GM12874 (cell line): ENCODE measurements around the gene ACYP2.

Experiments used
- TF ChIP-seq, protein P1 (sequence below): IDR thresholded peaks from 2 replicates; pipeline ENCODE4 v1.5.1; 2011; ENCODE audit warnings: low read depth, mild to moderate bottlenecking, control low read depth, low read length, moderate library complexity; ENCODE audit not compliant: insufficient read depth

Gene ACYP2

DNA sequence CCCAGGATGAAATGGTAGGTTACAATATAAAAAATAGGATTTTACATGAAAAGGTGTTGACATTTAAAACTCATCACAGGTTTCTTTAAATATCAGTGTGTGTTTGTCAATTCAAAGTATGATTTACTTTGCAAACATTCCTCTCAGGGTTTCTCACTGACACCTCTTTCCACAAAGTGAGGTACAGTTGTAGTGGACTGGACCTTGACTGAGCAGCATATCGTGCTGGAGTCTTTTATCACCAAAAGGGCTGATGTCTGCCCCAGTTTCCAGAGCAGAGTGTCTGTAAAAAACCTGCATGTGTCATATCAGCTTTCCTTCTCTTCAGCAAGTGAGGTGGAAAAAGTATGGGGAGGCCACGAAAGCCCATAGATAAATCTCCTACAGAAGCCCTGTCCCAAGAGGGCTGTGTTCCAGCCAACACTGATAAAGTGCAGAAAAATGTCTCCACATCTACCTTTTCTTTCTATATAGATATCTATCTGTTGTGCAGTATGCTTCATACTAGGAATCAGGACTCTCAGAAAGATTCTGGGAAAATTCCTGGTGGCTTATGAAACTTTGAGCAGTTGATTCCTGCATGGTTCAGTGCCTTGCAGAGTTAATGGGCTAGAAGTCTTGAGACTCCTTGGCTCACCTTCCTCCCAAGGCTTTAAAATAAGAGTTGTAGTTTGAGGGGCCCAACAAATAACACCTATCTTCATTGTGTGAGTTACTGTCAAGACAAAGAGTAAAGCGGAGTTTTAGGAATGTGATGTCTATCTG, 6.9 kb downstream of the ACYP2 start:
- TF ChIP-seq, protein P1, sequence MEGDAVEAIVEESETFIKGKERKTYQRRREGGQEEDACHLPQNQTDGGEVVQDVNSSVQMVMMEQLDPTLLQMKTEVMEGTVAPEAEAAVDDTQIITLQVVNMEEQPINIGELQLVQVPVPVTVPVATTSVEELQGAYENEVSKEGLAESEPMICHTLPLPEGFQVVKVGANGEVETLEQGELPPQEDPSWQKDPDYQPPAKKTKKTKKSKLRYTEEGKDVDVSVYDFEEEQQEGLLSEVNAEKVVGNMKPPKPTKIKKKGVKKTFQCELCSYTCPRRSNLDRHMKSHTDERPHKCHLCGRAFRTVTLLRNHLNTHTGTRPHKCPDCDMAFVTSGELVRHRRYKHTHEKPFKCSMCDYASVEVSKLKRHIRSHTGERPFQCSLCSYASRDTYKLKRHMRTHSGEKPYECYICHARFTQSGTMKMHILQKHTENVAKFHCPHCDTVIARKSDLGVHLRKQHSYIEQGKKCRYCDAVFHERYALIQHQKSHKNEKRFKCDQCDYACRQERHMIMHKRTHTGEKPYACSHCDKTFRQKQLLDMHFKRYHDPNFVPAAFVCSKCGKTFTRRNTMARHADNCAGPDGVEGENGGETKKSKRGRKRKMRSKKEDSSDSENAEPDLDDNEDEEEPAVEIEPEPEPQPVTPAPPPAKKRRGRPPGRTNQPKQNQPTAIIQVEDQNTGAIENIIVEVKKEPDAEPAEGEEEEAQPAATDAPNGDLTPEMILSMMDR = no peak

DNA sequence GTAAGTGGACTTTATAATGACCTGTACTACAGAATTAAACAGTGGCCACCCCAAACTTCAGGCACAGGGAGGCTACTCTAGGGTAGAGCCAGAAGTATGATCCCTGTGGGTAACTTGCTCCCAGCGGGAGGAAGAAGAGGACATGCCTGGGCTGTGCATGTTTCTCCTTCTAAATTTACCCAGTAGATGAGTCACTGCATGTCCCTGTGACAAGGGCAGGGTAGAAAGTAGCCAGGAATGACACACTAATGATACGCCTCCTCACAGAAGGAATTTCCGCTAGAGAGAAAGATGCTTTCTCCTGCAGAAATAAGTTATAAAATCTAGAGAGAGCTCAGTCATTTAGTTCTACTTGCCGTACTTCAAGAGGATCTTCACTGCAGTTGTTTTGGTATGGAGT, 7.5 kb downstream of the ACYP2 start:
- TF ChIP-seq, protein P1 = no peak

DNA sequence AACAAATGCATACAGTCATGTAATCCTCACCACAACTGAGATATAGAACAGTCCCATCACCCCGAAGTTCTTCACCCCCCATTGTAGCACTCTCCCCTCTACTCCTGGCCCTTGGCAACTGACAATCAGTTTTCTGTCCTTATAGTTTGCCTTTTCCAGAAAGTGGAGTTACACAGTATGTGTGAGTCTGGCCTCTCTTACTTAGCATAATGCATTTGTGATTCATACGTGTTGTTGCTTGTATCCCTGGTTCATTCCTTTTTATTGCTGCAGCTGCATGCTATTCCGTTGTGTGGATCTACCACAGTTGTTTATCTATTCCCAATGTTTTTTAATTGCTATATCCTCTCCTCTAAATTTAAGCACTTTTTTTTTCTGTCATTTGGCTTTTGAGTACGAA, 17.6 kb downstream of the ACYP2 start:
- TF ChIP-seq, protein P1 = no peak

DNA sequence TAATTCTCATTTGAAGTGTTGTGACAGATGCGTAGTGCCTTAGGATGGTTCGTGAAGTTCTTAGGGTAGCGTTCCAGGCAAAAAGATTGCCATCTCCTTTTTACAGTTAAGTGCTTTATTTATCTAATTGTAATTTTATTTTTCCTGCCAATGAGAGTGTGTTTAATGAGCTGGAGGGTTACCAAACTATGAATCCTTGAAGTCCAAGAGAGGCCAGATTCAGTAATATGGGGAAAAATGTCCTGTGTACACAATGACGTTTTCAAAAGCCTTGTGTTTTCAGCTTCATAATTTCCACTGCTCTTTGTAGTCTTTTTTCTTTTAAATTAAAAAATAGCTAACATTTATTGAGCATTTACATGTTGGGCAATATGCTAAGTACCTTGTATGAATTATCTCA, 23.8 kb downstream of the ACYP2 start:
- TF ChIP-seq, protein P1 = no peak

DNA sequence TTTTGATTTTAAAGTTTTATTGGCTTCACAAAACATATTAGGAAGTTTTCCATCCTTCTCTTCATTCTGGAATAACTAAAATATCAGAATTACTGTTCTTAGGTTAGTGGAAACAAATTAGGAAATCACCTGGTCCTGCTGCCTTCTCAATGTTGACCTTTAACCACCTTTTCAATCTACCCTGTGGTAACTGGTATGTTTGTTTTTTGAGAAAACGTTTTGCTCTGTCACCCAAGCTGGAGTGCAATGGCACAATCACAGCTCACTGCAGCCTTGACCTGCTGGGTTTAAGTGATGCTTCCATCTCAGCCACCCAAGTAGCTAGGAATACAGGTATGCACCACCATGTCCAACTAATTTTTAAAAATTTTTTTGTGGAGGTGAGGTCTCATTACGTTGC, 28.4 kb downstream of the ACYP2 start:
- TF ChIP-seq, protein P1 = no peak

DNA sequence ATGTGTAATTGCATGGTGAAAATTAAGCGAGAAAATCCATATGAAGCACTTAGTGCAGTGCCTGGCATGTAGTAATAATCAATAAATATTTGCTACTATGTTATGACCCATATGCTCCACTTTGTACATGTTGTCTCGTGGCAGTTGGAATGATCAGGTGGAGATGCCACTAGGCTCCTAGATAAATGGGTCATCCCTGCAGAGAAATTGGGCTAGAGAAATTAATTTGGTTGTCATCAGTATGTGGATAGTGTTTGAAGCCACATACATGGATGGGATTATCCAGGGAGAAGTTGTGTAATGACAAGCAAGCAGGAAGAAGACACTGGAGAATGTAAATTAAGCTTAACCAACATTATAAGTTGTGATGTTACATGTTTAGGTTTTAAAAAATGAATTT, 33.0 kb downstream of the ACYP2 start:
- TF ChIP-seq, protein P1 = no peak

DNA sequence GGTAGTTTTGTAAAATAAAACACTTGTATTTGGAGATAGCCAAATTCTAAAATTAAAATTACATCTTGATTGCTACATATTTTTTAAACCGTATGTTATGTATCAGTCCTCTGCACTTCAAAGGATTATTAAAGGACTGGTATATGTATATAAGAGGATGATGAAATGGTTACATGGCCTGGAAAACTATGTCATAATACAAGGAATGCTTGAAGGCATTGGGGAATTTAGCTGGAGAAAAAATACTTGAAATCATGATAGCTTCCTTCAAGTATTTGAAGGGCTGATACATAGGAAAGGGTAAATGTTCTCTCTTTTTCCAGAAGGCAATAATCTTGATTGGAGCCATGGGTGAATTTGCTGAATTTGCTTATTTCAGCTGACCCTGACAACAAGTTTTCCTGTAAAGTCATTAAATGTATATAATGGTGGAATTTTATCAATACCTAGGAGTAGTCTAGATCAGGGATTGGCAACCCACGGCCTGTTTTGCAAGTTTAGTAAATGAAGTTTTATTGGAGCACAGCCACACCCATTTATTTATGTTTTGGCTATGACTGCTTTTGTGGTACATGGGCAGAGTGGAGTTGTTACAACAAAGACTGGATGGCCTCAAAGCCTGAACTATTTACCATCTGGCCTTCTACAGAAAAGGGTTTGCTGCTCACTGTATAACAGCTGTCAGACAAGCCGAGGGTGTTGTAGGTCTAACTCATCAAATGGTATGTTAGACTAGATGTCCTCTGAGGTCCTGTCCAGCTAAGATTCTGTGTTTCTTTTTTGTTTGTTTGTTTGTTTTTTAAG, 34.4 kb downstream of the ACYP2 start:
- TF ChIP-seq, protein P1 = no peak
